GM21526 (cell line): Measurements from ENCODE around the gene MYCBPAP.
A peak's percentile ranks its signal among the peaks of the same experiment; 100 is the strongest.

Experiments used
- ATAC-seq: cut with Tn5 transposase; IDR thresholded peaks from one replicate; pipeline ENCODE4 v1.9.1; 2021; ENCODE audit warnings: moderate library complexity; ENCODE audit not compliant: unreplicated experiment, low FRiP score

Gene MYCBPAP

DNA sequence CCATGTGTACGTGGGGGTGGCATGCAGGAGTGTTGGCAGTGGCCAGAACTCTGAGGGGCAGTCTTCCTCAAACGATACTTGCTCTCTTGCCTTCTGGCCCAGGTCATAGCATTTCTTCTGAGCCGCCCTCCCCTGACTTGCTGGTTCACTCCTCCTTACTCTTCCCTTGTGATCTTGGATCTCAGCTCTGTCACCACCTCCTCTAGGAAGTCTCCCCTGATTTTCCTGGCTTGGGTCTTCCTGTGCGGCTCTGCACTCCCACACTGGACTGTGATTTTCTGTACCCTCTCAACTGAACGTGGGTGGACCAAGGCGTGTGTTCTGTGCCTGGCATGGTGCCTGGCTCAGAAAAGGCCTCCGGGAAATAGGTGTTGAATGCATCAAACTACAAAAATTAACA is 27.2 kb downstream of the MYCBPAP start:
- ATAC-seq, result no peak

DNA sequence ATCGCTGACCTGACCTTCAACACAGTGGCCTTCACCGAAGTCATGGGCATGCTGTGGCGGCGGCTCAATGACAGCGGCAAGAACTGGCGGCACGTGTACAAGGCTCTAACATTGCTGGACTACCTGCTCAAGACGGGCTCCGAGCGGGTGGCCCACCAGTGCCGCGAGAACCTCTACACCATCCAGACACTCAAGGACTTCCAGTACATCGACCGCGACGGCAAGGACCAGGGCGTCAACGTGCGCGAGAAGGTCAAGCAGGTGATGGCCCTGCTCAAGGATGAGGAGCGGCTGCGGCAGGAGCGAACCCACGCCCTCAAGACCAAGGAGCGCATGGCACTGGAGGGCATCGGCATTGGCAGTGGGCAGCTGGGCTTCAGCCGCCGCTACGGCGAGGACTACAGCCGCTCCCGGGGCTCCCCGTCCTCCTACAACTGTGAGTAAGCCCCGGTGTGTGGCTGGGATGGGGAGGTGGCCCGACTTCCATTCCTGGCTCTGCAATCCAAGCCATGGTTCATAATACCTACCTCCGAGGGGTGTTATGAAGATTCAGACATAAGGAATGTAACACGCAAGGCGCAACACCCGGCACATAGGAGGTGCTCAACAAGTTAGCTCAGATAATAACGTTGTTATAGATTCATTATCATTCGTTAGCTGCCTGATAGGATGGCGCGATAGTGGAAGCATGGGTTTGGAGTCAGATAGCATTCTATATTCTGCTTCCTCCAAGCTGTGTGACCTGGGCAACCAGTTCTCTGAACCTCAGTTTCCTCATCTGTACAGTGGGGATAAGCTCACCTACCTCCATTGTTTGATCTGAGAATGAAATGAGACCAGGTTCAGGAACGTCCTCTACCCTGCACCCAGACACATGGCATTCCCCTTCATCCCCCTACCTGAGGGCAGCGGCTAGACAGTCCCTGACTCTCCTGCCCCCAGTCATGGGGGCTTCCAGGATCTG is 28.7 kb downstream of the MYCBPAP start:
- ATAC-seq, result no peak

DNA sequence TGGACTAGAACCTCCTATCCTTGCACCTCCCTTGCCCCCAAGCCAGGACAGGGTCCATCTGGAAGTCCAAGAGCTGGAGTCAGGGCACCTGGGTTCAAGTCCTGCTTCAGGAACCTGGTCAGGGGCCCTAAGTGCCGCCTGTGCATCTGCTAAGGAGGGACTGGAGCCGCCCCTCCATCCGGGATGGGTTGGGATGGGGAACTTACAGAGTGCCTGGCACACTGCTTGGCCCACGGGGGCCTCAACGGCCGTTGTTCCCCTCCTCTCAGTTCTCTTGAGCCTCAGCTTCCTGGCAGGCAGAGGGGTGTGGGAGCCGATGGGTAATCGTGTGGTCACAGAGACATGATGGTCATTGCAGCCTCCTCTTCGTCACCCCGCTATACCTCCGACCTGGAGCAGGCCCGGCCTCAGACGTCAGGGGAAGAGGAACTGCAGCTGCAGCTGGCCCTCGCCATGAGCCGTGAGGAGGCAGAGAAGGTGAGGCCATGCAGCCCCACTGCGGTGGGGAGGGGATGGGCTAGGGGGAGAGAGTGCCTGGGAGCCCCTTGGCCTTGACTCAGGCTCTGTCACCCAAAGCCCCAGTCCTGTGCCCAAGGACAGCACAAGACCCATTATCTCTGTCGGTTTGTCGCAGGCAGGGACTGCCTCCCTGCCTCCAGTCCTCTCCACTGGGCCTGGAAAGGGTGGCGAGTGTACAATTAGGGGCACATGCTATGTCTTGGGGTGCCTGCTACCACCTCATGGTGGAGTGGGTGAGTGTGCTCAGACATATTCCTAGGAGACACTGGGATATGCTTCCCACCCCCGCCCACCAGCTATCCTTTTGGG is 29.7 kb downstream of the MYCBPAP start:
- ATAC-seq, result no peak

DNA sequence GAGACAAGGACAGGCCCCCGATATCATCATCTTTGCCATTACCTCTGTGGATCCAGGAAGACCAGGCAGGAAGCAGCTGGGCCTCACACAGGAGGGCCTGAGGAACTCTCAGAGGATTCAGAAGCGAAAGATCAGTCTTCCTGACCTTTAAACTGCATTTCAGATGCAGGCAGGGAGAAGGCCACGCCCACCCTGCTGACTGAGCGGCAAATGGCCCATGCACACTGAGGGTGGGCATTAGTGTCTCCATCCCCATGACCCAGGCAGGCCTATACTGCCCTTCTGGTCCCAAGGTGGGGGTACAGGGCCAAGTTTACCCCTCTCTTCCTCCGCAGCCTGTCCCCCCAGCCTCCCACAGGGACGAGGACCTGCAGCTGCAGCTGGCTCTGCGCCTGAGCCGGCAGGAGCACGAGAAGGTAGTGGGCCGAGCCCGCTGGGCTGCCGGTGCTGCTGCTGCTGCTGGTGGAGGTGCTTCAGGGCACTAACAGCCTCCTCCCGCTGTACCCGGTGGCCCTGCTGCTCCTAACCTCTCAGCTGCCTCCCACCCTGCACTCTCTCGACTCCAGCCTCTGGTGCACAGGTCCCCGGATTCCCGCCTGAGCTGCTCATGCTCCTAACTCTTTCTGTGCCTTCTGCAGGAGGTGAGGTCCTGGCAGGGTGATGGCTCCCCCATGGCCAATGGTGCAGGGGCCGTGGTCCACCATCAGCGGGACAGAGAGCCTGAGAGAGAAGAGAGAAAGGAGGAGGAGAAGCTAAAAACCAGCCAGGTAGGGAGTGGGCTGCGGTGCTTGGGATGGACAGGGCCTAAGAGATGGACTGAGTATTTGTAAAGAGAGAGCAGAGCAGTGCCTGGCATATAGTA is 30.5 kb downstream of the MYCBPAP start:
- no peak for ATAC-seq

DNA sequence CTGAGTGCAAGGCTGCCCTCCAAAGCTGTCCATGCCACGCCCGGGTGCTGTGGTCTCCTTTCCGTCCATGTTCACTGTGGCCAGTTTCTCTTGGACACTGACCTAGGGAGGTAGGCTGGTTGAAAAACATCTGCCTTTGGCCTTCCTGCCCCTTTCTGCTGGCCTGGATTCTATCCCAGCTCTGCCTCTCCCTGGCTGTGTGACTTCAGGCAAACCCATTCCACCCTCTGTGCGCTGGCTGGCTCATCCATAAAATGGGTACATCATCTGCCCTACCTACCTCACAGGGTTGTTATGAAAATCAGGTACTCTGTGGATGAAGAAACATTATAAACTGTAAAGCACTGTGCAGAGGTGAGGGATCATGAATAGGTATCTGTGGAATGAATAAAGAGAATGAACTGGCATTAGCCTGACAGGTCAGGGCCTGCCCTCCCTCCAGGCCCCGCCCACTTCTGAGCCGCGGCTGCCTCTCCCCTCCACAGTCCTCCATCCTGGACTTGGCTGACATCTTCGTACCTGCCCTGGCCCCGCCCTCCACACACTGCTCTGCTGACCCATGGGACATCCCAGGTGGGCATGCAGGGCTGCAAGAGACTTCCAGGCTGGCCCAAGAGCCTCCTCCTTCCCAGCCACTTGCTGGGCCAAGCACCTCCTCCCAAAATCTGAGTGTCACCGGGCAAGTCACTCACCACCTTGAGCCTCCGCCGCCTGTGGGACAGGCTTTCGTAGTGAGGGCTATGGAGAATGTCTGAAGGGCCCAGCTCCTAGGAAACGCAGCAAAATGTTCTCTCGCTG is 31.7 kb downstream of the MYCBPAP start:
- ATAC-seq, result no peak

DNA sequence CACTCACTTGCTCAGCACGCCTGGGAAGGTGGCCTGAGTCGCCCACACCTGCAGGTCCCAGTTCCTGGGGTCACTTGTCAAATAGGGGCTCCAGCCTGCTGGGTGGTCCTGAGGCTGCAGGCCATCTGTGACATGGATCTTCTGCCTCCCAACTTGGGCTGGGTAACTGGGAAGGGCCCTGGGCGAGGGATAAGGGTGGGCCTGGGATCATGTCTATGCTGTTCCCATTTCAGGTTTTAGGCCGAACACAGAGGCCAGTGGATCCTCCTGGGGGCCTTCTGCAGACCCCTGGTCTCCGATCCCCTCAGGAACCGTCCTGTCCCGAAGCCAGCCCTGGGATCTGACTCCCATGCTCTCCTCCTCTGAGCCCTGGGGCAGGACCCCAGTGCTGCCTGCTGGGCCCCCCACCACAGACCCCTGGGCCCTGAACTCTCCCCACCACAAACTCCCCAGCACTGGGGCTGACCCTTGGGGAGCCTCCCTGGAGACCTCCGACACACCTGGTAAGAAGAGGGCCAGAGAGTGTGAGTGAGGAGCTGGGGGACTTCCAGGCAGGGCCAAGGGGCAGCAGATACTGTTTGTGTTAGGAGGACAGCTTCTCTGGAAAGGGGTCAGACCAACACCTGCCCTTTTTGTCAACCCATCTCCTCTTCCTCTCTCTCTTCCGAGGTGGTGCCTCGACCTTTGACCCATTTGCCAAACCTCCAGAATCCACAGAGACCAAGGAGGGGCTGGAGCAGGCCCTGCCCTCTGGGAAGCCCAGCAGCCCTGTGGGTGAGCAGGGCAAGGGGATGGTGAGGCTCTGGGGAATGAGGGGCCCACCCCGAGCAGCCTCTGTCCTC is 32.5 kb downstream of the MYCBPAP start:
- no peak for ATAC-seq

DNA sequence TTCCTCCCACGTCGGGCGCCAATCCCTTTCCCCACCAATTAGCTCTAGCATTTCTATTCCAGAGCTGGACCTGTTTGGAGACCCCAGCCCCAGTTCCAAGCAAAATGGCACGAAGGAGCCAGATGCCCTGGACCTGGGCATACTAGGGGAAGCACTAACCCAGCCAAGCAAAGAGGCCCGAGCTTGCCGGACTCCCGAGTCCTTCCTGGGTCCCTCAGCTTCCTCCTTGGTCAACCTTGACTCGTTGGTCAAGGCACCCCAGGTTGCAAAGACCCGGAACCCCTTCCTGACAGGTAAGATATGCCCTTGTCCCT is 33.1 kb downstream of the MYCBPAP start:
- no peak for ATAC-seq

DNA sequence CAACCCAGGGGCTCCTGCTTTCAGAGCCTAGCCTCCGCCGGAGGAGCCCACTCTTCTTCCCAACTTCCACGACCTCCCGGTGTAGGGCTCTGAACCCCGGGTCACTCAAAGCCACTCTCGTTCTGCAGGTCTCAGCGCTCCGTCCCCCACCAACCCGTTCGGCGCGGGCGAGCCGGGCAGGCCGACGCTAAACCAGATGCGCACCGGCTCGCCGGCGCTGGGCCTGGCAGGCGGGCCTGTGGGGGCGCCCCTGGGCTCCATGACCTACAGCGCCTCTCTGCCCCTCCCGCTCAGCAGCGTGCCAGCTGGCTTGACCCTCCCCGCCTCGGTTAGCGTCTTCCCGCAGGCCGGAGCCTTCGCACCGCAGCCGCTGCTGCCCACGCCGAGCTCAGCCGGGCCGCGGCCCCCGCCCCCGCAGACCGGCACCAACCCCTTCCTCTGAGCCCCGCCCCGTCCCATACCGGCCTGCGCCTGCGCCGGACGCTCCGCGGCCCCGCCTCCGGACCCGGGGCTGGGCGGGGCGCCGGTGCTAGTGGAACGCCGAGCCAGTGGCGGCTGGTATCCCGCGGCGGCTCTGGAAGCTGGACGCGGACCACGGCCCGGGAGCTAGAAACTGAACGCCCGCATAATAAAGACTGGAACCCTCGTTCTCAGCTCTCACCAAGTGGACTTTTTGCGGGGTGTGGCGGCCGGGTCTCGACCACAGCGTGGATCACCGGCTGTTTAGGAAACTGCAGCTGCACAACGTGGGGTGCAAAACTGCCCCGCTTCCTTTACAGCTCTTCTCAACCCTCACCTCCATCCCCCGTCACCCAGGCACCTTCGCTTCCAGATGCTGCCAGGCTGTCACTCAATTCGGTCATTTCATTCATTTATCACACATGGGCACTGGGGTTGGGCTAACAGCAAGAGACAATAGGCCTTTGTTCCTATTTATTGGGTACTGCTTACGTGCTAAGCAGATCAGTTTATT is 33.8 kb downstream of the MYCBPAP start:
- ATAC-seq, result peak; percentile 71

DNA sequence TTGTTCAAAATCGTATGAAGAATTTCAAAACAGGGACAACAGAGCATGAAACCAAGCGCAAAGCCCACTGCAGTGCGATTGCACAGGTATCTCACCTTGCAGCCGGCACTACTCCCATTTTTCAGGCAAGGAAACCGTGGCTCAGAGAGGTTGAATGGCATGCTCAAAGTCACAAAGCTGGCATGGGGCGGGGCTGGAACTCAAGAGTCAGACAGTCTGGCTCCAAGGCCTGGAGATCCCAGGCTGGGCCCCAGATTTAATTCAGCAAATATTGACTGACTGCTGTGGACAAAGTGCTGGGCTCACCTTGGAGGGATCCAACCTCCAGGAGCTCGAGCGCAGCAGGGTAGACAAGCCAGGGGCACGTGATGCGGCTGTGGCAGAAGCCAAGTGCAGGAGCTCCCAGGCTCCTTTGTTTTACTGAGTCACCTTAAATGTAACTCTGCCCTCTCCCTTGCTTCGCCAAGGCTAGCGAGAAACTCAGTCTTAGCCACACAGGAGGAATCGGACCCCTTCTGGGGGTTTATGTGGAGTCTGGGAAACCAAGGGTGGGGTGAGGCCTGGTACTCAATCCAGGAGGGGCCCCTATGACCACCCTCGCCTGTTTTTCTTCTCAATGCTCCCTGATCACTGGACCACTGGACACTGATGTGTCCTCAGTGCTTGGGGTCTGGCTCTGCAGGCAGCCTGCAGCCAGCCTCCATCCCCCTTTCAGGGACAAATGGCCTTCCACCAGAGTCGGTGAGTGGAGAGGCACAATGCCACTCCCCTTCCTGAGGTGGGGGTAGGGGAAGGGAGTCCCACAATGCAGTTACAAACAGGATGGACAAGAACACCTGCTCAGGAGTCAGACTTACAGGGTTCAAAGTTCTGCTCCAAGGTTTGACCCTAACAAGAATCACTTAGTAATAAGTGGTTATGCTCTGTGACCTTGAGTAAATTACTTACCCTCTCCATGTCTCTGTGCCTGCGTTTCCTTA is 34.8 kb downstream of the MYCBPAP start:
- no peak for ATAC-seq

DNA sequence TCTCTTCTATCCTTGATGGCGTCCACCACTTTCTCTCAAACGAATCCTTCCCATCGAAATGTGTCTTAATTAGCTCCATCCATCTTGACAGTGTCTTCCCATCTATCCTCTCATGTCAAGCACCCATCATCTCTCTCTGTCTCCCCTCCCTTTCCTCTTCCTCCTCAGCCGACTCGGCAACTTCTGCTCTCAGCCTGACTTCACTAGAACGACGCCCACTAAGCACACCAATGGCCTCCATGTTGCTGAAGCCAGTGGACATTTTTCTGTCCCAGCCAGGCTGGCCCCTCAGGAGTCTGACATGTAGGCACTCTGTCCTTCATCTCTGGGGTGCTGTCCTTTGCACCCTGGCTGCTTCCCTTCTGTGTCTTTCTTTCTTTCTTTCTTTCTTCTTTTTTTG is 36.3 kb downstream of the MYCBPAP start:
- no peak for ATAC-seq

DNA sequence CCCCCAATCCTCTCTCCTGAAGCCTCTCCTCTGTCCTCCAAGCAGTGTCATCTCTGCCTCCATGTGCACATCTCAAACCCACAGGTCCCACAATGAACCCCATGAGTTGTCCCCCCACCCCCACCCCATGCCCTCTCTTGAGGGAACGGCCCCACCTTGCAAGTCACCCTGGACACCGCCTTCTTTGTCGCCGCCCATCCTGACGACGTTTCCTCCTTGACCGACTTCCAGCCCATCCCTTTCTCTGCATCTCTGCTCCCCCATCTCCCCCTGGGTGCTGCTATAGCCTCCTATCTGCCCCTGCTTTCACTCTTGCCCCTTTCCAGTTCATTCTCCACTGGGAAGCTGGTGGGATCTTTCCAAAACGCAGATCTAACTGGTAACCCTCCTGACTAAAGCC is 37.1 kb downstream of the MYCBPAP start:
- no peak for ATAC-seq

DNA sequence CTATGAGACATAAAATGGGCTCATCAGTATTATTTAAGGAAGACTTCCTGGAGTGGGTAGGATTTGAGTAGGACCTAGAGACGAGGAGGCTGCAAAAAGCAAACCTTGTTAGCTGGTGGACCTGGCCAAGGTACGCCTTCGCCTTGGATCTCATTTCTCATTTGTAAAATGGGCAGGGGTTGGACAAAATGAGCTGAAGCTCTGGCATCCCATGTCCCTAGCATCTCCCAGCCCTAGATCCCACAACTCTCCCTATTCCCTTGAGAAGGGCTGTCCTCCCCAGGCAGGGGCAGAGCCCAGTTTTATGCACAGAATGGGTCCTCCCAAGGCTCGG is 38.4 kb downstream of the MYCBPAP start:
- no peak for ATAC-seq

DNA sequence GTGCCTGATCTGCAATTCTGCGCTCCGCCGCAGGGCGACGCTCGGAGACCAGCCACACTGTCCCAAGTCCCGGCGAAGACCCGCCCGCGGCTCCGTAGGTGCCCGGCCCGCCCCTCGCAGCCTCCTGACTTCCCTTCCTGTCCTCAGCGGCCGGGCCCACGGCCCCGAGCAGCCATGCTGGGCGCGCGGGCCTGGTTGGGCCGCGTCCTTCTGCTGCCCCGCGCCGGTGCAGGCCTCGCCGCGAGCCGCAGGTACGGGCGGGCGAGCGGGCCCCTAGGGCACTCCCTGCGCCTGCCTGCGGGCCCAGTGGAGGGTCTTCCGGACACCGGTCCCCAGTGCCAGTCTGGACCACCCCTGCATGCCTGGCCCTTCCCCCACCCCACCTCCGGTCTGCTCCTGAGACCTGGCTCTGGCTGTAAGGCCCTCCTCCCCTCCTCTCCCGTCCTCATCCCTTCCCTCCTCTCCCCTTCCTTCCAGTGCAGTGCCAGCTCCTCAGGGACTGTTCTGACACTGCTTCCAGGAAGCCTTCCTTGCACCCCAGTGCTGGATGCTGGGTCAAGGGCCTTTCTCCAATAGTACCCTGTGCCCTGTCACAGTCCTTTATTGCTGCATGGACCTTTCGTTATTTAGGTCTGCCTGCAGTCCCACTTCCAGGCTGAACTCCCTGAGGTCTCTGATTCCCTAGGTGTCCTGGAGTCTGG is 38.9 kb downstream of the MYCBPAP start, which contains the start of gene SPATA20:
TSS of gene SPATA20 (plus strand) at position 140 of the 701 bp plus-strand sequence. CDS start at position 175, 35 bp downstream.
- peak; percentile 73 for ATAC-seq

DNA sequence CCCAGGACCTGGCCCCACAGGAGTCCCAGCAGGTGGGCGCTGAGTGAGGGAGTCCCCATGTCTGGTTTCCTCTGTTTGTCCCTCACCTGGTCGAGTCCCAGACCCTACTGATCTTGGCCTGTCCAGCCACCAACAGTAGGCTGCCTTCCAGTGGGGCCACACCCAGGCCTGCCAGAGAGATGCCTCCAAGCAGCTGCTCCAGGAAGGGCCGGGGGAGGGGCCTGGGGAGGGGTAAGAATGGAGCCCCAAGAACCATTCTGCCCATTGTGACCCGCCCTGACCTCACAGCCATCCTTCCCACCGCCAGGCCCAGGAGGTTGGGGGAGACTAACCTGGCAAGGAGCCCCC is 39.5 kb downstream of the MYCBPAP start:
- ATAC-seq, result no peak

DNA sequence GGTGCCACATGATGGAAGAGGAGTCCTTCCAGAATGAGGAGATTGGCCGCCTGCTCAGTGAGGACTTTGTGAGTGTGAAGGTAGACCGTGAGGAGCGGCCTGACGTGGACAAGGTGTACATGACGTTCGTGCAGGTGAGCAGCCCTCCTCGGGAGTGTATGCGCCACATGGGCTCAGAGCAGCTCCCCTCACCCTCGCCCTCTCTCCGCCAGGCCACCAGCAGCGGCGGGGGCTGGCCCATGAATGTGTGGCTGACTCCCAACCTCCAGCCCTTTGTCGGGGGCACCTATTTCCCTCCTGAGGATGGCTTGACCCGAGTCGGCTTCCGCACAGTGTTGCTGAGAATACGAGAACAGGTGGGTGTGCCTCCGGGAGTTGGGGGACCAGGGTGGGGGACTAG is 40.6 kb downstream of the MYCBPAP start:
- ATAC-seq, result no peak

DNA sequence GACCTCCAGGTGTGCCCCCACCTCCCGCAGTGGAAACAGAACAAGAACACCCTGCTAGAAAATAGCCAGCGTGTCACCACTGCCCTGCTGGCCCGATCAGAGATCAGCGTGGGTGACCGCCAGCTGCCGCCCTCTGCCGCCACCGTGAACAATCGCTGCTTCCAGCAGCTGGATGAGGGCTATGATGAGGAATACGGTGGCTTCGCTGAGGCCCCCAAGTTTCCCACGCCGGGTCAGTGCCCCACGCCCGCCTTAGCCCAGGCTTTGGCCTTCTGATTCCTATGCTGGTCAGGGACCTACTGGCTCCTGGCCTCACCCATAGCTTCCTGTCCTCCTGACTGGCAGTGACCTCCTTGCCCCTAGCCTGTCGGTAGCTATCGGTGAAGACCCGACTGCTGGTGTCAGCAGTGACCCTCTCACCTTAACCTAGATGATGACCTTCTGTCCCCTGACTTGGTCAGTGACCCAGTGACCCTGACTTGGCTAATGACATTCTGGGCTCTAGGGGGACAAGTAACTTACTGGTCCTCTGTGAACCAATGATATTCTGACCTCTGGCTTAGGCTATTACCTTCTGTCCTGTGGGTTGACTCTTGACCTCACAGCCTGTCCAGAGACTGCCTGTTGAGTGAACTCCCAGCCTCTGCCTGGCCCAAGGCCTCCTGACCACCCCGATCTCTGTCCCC is 41.2 kb downstream of the MYCBPAP start:
- no peak for ATAC-seq
